ENCODE data around the gene TAX1BP1.

TAX1BP1 gene

DNA sequence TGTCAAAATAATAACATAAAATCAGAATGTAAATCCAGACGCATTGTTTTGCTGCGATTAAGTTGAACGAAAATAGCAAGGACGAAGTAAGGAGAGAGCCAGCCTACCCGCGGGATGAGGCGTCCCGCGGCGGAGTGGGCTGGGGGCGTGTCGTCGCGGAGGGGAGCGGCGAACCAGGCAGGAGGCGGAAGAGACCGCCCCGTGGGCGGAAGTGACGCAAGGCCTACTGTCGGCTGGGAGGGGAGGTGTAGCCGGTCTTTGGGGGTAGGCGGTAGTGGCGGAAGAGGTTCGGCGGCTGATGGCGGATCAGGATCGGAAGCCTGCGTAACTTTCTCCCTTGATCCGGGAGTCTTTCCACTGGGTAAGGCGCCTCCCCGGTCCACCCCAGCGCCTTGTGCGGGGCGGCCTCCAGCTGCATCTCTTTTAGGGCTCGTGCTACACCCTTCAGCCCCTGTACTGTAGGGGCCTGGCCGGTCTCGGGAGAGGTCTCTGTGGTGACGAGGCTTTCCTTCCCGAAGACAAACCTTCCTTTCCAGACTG lies at the start of gene TAX1BP1:
TSS of gene TAX1BP1 (plus strand) at position 254 of the 540 bp plus-strand sequence. CDS start 8,363 bp downstream, outside the sequence.
- FAIRE-seq (peak; percentile 88), DNase-seq (ENCODE audit: extremely low spot score, insufficient read length, low read depth) (peak; percentile 96)

- DNase-seq (ENCODE audit: extremely low spot score, insufficient read length, low read depth), result no peak
- FAIRE-seq, result no peak
Observed at GRCh38 chr7:27690649-27691048, 49.3 kb upstream of the TAX1BP1 start.

GRCh38 chr7:27693794-27694193 lies 46.2 kb upstream of the TAX1BP1 start:
- FAIRE-seq (no peak), DNase-seq (ENCODE audit: extremely low spot score, insufficient read length, low read depth) (no peak)

GRCh38 chr7:27695096-27695495 lies 44.9 kb upstream of the TAX1BP1 start:
- FAIRE-seq, result no peak
- DNase-seq (ENCODE audit: extremely low spot score, insufficient read length, low read depth), result no peak

- FAIRE-seq (peak; percentile 46), DNase-seq (ENCODE audit: extremely low spot score, insufficient read length, low read depth) (no peak)
Observed at GRCh38 chr7:27697861-27698430, 42.0 kb upstream of the TAX1BP1 start.

- DNase-seq (ENCODE audit: extremely low spot score, insufficient read length, low read depth), result no peak
- FAIRE-seq, result no peak
Observed at GRCh38 chr7:27699751-27700150, 40.2 kb upstream of the TAX1BP1 start.

- FAIRE-seq, result no peak
- no peak for DNase-seq (ENCODE audit: extremely low spot score, insufficient read length, low read depth)
Observed at GRCh38 chr7:27700501-27700900, 39.5 kb upstream of the TAX1BP1 start.

DNA sequence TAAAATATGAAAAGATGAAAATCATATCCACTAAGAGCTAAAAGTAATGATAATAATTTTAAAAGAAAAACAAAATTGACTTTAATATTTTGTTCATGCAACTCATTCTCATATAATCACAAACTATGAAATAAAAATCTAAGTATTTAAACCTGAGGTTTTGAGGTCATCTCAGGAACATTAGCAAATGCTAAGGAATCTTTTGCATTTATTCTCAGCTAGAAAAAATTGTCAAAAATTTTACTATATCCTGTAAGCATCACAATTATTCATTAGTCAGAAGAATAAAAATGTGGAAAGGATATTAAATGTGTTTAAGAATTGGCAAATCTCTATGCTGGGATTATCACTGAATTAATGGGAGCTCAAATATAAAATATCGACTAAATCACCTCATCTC lies 36.8 kb upstream of the TAX1BP1 start:
- no peak for DNase-seq (ENCODE audit: extremely low spot score, insufficient read length, low read depth)
- FAIRE-seq, result no peak

DNA sequence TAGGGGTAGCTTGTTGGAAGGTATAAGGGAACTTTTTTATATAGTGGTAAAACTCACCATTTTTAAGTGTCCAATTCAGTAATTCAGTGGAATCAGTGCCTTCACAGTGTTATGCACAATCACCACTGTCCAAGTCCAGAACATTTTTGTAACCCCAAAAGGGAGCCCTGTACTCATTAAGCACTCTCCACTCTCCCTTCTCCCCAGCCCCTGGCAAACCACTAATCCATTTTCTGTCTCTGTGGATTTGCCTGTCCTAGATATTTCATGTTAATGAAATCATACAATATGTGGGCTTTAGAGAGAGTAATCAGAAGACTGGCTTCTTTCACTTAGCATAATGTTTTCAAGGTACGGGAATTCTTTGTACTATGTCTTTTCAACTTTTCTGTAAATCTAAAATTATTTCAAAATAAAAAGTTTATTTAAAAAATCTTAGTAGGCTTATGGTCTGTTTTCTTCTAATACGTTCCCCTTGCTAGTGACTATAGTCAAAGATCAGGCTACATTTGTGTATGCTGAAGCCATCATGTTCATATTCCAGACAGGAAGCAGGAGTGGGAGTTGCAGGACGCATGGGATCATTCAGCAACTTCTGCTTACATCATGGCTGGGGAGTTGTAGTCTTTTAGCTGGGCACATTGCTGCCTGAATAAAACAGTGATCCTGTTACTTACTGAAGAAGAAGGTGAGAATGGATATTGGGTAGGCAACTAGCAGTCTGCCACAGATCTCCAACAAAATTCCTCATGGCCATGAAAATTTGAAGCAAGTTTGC lies 35.4 kb upstream of the TAX1BP1 start:
- DNase-seq (ENCODE audit: extremely low spot score, insufficient read length, low read depth) (no peak), FAIRE-seq (no peak)

GRCh38 chr7:27705200-27705594 lies 34.8 kb upstream of the TAX1BP1 start:
- FAIRE-seq, result no peak
- DNase-seq (ENCODE audit: extremely low spot score, insufficient read length, low read depth), result no peak

GRCh38 chr7:27708485-27708884 lies 31.5 kb upstream of the TAX1BP1 start:
- no peak for DNase-seq (ENCODE audit: extremely low spot score, insufficient read length, low read depth)
- no peak for FAIRE-seq

- FAIRE-seq (no peak), DNase-seq (ENCODE audit: extremely low spot score, insufficient read length, low read depth) (no peak)
Observed at GRCh38 chr7:27709137-27710075, 30.6 kb upstream of the TAX1BP1 start.

GRCh38 chr7:27712217-27712616 lies 27.7 kb upstream of the TAX1BP1 start:
- no peak for DNase-seq (ENCODE audit: extremely low spot score, insufficient read length, low read depth)
- no peak for FAIRE-seq

- no peak for FAIRE-seq
- no peak for DNase-seq (ENCODE audit: extremely low spot score, insufficient read length, low read depth)
Observed at GRCh38 chr7:27714831-27715444, 25.0 kb upstream of the TAX1BP1 start.

DNA sequence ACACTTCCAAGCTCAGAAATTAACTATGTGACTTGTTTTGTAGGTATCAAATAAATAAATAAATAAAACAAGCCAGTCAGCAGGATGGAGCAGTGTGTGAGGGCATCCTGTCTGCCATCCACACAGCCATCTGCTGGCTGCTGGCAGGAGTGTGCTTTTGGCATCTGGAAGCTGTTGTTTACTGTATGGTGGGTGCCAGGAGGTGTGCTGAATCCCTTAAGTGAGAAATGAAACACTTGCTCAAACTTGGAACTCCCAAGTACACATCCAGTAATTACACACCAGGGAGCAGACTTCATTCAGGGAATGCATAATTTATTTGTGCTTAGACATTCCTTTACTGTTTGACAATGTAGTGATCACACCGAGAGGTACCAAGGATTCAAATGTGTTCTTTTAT lies 16.9 kb upstream of the TAX1BP1 start:
- DNase-seq (ENCODE audit: extremely low spot score, insufficient read length, low read depth) (no peak), FAIRE-seq (no peak)

- DNase-seq (ENCODE audit: extremely low spot score, insufficient read length, low read depth) (no peak), FAIRE-seq (peak; percentile 46)
Observed at GRCh38 chr7:27727058-27727457, 12.9 kb upstream of the TAX1BP1 start.

DNA sequence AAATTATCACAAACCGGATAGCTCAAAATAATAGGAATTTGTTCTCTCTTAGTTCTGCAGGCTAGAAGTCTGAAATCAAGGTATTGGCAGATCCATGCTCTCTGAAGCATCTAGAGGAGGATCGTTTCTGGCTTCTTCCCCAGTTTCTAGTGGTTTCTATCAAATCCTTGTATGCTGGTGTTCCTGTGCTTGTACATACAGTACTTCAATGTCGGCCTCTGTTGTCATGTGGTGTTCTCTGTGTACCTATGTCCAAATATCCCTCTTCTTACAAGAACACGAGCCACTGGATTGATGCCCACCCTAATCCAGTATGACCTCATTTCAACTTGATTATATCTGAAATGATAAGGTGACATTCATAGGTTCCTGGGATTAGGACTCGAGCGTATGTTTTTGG lies 9.8 kb upstream of the TAX1BP1 start:
- no peak for FAIRE-seq
- no peak for DNase-seq (ENCODE audit: extremely low spot score, insufficient read length, low read depth)

- FAIRE-seq, result no peak
- DNase-seq (ENCODE audit: extremely low spot score, insufficient read length, low read depth), result no peak
Observed at GRCh38 chr7:27734583-27734982, 5.4 kb upstream of the TAX1BP1 start.

DNA sequence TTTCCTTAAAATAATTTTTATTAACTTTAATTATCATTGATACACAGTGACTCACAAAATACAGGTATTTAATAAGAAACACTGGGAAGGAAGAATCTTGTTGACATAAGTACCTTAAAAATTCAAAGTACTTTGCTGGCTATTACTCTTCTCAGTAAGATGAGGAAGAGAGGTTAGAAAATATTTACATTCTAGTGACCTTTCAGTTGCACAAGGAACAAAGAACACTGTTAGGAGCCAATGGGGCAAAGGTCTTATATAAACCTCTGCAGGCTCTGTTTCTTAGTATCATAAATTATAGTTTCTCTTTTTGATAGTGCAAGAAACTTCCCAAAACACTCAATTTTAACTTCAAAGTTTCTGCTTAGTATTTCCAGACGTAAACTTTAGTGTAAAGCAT lies 4.8 kb upstream of the TAX1BP1 start:
- DNase-seq (ENCODE audit: extremely low spot score, insufficient read length, low read depth), result no peak
- no peak for FAIRE-seq

DNA sequence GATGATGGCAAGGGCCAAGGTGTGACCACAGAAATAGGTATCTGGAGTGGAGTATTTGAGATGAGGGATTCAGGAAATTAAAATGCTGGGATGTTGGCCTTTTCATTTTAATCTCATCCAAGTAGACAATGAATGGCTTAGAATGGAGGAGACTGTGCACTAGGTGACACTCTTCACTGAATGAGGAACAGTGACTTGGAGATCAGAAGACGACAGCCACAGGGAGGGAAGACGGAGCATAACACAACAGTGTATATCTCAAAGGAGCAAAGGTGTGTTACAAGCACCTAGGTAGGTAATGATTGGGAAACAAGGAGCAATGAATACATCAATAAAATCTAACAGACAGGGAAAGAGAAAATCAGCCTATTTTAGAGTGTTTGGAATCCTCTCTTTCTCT lies 4.1 kb upstream of the TAX1BP1 start:
- FAIRE-seq (no peak), DNase-seq (ENCODE audit: extremely low spot score, insufficient read length, low read depth) (no peak)

Data from GM18507 (cell line).